Ovary (tissue), 3 donors: ENCODE results near the gene ADARB2.

Source experiments
- EP300 ChIP-seq: sonication (generic); formaldehyde crosslinking; IDR thresholded peaks from one replicate; pipeline ENCODE4 v1.6.1; 2017; ENCODE audit warnings: antibody characterized with exemption
- POLR2A ChIP-seq: fragments of 450-650 bp; IDR thresholded peaks from one replicate; pipeline ENCODE4 v1.6.1; 2017; ENCODE audit warnings: antibody characterized with exemption, mild to moderate bottlenecking, moderate library complexity
- TF ChIP-seq, protein P1 (sequence below), 3 donors: fragments of 450-650 bp in 2 of 3; fragments of 200-600 bp in 1 of 3; IDR thresholded peaks; one replicate each; pipeline versions ENCODE4 v1.5.1 to v1.8.0; 2016 to 2022; ENCODE audit warnings: antibody characterized with exemption in 3 of 3, mild to moderate bottlenecking in 1 of 3
- donor health status: DM: no; HTN: no; CAD: no.

DNA sequence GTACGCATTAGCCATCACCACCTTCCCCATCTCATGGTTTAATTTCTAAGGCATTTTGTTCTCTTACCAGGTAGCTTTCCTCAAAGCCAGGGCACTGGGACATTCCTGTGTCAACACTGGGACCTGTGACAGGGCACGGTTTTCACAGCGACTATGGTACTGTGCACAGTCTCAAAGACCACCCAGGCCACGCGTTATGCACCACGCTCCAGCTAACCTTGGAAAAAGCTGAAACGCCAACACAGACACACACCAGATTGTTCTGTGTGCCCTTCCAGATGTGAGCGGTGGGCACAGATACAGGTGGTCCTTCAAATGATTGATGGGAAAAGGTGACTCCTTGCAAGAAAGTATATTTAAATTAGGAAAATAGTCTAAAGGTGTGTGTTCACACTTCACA lies 343.8 kb downstream of the ADARB2 start:
- TF ChIP-seq, protein P1, sequence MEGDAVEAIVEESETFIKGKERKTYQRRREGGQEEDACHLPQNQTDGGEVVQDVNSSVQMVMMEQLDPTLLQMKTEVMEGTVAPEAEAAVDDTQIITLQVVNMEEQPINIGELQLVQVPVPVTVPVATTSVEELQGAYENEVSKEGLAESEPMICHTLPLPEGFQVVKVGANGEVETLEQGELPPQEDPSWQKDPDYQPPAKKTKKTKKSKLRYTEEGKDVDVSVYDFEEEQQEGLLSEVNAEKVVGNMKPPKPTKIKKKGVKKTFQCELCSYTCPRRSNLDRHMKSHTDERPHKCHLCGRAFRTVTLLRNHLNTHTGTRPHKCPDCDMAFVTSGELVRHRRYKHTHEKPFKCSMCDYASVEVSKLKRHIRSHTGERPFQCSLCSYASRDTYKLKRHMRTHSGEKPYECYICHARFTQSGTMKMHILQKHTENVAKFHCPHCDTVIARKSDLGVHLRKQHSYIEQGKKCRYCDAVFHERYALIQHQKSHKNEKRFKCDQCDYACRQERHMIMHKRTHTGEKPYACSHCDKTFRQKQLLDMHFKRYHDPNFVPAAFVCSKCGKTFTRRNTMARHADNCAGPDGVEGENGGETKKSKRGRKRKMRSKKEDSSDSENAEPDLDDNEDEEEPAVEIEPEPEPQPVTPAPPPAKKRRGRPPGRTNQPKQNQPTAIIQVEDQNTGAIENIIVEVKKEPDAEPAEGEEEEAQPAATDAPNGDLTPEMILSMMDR (IDR thresholded peaks at IDR 0.05), result no peak
- TF ChIP-seq POLR2A, result no peak
- TF ChIP-seq EP300, result no peak
